Hematopoietic multipotent progenitor cell treated with erythropoietin and hydrocortisone succinate and interleukin-3 and kit ligand, for 17 days (in vitro differentiated cells): Measurements from ENCODE around the gene COL6A1.
"Not testable (repeated sequence)": the region's sequence is repeated elsewhere in the genome, so short reads cannot be mapped to it uniquely, and the experiment has no call there.

Experiments used
- DNase-seq: peaks from one replicate; pipeline ENCODE4 v3.0.0-alpha.2; 2015; ENCODE audit warnings: low spot score

Gene COL6A1

DNA sequence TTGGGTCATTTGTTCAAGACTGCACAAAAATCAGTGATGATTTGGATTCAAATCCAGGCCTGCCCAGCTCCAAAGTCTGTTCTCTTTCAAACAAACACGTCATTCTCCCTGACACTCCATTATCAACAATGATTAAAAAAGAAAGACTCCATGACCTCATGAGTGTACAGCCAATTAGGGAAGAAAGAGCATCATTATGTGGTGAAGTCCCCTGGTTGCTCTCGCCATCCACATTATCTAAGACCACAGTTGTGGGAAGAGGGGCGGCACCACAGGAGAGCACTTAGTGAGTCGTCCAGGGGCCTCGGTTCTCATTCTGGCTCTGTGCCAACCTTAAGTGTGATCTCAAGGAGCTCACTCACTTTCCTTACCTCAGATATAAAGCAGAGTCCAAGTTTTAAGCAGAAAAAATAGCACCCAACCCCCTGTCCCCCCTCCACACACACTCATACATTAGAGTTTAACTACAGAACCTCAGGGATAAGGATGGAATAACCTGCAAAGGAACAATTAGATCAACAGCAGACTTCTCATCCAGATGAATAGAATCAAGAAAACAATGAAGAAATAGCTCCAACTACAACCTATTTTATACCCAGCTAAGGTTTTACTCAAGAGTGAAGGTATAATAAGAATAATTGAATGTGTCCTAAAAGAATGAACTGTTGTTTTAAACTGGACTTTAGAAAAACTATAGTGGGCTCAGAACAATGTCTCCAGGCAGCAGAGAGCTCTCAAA, 47.8 kb downstream of the COL6A1 start:
- DNase-seq, result no peak

- no peak for DNase-seq
Observed at GRCh38 chr21:46031484-46031883, 49.9 kb downstream of the COL6A1 start.

DNA sequence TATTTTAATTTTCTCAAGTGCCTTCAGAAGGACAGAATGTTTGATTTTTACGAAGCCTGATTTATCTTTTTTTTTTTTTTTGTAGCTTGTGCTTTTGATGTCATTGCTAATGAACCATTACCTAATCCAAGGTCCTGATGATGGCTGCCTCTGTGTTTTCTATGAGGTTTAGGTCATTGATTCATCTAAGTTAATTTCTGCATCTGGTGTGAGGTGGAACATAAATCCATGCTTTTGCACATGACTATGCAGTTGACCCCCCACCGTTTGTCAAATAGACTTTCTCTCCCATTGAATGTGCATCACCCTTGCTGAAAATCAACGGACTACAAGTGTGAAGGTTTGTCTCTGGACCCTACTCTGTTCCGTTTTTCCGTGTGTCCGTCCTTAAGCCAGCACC, 50.5 kb downstream of the COL6A1 start:
- DNase-seq, result no peak

DNA sequence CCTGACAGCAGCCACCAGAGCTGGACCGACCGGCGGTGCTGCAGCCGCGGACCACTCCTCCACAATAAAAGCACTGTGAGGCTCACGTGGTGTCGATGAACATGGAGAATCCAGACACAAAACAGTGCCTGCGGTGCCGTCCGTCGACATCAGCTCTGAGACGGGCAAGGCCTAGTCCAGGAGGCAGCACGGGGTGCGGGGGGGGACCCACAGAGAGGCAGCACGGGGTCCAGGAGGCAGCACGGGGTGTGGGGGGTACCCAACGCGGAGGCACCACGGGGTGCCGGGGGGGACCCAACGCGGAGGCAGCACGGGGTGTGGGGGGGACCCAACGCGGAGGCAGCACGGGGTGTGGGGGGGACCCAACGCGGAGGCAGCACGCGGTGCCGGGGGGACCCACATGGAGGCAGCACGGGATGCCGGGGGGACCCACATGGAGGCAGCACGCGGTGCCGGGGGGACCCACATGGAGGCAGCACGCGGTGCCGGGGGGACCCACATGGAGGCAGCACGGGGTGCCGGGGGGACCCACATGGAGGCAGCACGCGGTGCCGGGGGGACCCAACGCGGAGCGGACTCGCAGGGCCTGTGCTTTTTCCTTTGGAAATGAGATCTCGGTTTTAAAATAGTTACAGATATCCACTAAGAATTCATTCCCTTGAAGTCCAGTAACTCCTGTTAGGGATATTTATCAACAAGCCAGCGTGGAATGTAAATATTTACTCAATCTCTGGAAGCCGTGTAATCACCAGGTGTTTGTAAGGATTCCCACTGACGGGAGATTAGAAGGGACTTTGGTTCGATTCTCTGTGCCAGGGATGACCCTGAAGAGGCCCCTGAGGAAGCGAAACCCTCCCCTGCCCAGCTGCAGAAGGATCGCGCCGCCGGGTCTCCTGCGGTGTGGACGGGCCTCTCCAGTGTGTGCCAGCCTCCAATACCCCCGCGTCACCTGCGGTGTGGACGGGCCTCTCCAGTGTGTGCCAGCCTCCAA, 52.1 kb downstream of the COL6A1 start:
- DNase-seq, result no peak

- no peak for DNase-seq
Observed at GRCh38 chr21:46035809-46036695, 54.5 kb downstream of the COL6A1 start.

DNA sequence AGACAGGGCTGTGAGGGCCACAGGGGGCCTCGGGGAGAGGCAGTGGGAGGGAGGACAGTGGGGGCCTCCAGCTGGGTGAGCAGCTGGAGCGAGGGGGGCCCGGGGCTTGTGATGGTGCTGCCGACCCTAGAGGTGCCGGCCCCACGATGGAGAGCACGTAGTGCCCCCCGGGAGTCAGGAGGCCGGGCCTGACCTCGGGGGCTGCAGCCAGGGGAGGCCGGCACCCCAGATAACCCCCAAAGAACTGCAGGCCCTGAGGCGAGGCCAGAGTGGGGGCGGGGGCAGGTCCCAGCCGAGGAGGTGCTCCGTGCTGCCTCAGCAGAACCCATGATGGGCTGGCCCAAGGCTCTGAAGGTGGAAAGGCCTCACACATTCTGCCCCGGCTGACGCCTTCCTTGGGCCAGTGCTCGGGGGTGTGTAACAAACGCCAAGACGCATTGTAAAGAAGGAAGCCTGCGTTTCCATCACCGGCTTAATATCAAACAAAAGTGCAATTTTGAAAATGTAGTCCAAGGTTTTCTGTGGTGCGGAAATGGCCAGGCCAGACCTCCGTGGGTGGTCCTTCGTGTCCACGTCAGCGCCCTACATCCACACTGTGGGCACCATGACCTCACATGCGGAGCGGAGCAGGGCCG, 55.2 kb downstream of the COL6A1 start:
- no peak for DNase-seq

DNA sequence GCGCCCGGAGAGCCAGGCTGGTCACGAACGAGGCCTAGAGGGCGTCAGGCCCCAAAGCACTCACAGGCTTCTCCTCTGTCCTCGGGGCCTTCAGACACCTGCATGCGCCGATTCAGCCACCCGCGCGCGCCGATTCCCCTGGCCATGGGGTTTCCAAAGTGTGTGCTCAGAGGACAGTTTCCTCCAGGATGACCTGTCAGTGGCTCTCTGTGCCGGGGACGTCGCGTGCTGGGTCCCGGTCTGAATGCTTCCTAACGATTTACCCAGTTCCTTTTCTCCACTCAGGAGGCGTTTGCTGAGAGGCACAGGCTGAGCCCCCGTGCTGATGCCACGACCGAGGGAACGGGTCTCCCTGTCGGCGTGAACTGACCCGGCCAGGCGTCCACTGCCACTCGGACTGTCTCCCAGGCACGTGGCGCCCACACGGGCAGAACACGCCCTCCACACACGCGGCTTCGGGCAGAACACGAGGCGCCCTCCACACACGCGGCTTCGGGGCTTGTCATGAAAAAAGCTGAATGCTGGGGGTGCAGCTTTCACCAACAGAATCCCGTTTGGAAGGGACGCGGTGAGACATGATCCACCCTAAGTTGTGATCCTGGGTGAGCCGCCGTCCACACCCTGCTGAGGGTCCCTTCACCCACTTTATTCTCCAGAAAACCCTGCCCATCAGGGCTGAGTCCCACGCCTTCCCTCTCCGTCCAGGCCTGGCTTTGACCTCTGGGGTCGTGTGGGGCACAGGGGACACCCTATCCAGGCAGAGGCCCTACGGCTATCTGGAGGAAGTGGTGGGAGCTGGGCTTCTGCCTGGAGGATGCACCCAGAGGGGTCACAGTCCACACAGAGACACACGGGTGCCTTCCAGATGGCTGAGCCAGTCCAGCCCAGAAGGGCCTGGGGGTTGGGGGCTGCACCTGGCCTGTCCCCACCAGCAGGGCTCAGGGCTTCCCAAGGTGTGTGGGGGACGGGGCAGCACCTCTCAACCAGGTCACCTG, 56.1 kb downstream of the COL6A1 start:
- DNase-seq, result no peak

GRCh38 chr21:46038341-46038829, 56.8 kb downstream of the COL6A1 start:
- no peak for DNase-seq

DNA sequence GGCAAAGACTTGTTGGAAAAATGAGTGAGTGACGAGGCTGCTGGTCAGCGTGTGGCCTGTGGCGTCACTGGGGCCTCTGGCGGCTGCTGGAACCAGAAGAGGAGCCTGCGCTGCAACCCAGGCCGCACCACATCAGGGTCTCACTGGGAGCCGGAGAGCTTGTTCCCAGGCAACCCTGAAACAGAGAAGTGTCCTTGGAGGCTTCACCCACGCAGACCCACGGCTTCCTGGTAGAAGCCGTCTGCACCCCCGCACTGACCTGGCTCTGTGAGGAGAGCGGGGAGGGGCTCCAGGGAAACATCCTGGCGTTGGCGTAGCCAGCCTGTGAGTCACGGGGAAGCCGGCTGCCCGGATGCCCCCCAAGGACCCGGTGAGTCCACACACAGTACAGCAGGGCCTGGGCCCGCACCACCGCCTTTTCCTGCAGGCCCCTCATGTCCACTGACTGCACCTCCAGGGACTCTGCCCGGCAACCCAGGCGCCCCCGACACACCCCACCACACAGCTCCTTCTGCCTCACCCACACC, 57.4 kb downstream of the COL6A1 start:
- DNase-seq, result no peak

- no peak for DNase-seq
Observed at GRCh38 chr21:46039891-46040660, 58.5 kb downstream of the COL6A1 start.

GRCh38 chr21:46040707-46041106, 59.1 kb downstream of the COL6A1 start:
- DNase-seq, result no peak

- DNase-seq, result no peak
Observed at GRCh38 chr21:46041183-46041582, 59.6 kb downstream of the COL6A1 start.

DNA sequence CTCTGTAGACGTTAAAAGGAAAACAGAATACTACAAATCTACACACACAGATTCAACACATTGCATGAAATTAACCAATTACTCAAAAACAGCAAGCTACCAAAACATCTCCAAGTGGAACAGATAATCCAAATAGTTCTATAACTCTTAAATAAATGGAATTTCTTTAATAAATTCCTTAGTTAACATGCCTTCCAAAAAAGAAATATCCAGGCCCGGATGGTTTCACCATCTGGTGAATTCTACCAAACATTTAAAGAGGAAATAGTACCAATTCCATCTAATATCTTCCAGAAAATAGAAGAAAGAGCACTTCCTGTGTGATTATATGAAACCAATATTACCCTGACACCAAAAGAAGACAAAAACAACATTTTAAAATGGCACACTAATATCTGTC, 63.6 kb downstream of the COL6A1 start:
- DNase-seq, result no peak

DNA sequence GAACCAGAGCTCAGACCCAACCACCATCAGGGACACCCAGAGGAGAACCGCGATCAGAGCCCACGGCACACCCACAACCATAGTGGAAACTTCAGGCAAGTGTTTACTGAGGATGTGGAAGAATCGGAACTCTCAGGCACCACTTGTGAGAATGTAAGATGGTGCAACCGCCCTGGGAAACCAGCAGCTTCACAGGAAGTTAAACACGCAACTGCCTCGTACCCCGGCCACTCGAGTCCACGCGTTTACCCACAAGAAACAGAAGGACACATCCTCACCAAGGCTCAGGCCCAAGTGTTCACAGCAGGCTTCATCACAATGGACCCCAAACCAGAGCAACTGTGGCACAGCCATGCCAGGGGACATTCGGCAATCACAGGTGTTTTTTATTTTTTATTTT, 64.9 kb downstream of the COL6A1 start:
- DNase-seq, result no peak

DNA sequence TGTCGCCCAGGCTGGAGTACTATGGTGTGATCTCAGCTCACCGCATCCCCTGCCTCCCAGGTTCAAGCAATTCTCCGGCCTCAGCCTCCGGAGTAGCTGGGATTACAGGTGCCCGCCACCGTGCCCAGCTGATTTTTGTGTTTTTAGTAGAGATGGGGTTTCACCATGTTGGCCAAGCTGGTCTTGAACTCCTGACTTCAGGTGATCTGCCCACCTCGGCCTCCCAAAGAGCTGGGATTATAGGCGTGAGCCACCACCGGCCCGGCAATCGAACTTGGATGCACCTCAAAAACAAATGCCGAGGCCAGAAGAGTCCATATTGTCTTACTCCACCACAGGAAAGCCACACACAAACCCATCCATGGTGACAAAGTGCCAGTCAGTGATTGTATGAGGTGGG, 65.3 kb downstream of the COL6A1 start:
- DNase-seq, result not testable (repeated sequence)

GRCh38 chr21:46048926-46049889, 67.6 kb downstream of the COL6A1 start:
- DNase-seq, result no peak

- no peak for DNase-seq
Observed at GRCh38 chr21:46049890-46050667, 68.5 kb downstream of the COL6A1 start.
